Measurements from ENCODE around the gene ZFP42. TPM values are rescaled to one million over a fixed set of nuclear protein-coding genes. Genes with fewer than 3 reads are reported as not detected.

ZFP42 gene
- total and polyA plus RNA-seq, 2 of the 8 experiments (the other 6 are each of a cell fraction or from before 2014, with no cell fraction given): 69.4 to 188 TPM

- TF ChIP-seq, protein P1, sequence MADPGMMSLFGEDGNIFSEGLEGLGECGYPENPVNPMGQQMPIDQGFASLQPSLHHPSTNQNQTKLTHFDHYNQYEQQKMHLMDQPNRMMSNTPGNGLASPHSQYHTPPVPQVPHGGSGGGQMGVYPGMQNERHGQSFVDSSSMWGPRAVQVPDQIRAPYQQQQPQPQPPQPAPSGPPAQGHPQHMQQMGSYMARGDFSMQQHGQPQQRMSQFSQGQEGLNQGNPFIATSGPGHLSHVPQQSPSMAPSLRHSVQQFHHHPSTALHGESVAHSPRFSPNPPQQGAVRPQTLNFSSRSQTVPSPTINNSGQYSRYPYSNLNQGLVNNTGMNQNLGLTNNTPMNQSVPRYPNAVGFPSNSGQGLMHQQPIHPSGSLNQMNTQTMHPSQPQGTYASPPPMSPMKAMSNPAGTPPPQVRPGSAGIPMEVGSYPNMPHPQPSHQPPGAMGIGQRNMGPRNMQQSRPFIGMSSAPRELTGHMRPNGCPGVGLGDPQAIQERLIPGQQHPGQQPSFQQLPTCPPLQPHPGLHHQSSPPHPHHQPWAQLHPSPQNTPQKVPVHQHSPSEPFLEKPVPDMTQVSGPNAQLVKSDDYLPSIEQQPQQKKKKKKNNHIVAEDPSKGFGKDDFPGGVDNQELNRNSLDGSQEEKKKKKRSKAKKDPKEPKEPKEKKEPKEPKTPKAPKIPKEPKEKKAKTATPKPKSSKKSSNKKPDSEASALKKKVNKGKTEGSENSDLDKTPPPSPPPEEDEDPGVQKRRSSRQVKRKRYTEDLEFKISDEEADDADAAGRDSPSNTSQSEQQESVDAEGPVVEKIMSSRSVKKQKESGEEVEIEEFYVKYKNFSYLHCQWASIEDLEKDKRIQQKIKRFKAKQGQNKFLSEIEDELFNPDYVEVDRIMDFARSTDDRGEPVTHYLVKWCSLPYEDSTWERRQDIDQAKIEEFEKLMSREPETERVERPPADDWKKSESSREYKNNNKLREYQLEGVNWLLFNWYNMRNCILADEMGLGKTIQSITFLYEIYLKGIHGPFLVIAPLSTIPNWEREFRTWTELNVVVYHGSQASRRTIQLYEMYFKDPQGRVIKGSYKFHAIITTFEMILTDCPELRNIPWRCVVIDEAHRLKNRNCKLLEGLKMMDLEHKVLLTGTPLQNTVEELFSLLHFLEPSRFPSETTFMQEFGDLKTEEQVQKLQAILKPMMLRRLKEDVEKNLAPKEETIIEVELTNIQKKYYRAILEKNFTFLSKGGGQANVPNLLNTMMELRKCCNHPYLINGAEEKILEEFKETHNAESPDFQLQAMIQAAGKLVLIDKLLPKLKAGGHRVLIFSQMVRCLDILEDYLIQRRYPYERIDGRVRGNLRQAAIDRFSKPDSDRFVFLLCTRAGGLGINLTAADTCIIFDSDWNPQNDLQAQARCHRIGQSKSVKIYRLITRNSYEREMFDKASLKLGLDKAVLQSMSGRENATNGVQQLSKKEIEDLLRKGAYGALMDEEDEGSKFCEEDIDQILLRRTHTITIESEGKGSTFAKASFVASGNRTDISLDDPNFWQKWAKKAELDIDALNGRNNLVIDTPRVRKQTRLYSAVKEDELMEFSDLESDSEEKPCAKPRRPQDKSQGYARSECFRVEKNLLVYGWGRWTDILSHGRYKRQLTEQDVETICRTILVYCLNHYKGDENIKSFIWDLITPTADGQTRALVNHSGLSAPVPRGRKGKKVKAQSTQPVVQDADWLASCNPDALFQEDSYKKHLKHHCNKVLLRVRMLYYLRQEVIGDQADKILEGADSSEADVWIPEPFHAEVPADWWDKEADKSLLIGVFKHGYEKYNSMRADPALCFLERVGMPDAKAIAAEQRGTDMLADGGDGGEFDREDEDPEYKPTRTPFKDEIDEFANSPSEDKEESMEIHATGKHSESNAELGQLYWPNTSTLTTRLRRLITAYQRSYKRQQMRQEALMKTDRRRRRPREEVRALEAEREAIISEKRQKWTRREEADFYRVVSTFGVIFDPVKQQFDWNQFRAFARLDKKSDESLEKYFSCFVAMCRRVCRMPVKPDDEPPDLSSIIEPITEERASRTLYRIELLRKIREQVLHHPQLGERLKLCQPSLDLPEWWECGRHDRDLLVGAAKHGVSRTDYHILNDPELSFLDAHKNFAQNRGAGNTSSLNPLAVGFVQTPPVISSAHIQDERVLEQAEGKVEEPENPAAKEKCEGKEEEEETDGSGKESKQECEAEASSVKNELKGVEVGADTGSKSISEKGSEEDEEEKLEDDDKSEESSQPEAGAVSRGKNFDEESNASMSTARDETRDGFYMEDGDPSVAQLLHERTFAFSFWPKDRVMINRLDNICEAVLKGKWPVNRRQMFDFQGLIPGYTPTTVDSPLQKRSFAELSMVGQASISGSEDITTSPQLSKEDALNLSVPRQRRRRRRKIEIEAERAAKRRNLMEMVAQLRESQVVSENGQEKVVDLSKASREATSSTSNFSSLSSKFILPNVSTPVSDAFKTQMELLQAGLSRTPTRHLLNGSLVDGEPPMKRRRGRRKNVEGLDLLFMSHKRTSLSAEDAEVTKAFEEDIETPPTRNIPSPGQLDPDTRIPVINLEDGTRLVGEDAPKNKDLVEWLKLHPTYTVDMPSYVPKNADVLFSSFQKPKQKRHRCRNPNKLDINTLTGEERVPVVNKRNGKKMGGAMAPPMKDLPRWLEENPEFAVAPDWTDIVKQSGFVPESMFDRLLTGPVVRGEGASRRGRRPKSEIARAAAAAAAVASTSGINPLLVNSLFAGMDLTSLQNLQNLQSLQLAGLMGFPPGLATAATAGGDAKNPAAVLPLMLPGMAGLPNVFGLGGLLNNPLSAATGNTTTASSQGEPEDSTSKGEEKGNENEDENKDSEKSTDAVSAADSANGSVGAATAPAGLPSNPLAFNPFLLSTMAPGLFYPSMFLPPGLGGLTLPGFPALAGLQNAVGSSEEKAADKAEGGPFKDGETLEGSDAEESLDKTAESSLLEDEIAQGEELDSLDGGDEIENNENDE (IDR thresholded peaks at IDR 0.05; ENCODE audit: insufficient replicate concordance, low read length): no peak
- TF ChIP-seq CBX8 (IDR thresholded peaks at IDR 0.05; ENCODE audit: borderline replicate concordance, low read depth, low read length): no peak
- no peak for TF ChIP-seq RBBP5 (IDR thresholded peaks at IDR 0.05; ENCODE audit: borderline replicate concordance, low read depth, low read length)
- no peak for TF ChIP-seq E2F6 (IDR thresholded peaks at IDR 0.05)
- no peak for TF ChIP-seq TAF1 (IDR thresholded peaks at IDR 0.05; ENCODE audit: low read depth, low read length)
- TF ChIP-seq RNF2 (IDR thresholded peaks at IDR 0.05; ENCODE audit: borderline replicate concordance, low read depth, low read length, missing control alignments, poor library complexity, severe bottlenecking): no peak
- TF ChIP-seq MAFK (IDR thresholded peaks at IDR 0.05; ENCODE audit: low read depth, low read length): no peak
- no peak for TF ChIP-seq CREB1 (IDR thresholded peaks at IDR 0.05)
- TF ChIP-seq FOSL1 (IDR thresholded peaks at IDR 0.05; ENCODE audit: insufficient read depth, low read depth, low read length): no peak
- no peak for TF ChIP-seq POU5F1 (IDR thresholded peaks at IDR 0.05; ENCODE audit: low read depth, low read length)
- TF ChIP-seq POLR2A (IDR thresholded peaks at IDR 0.05; ENCODE audit: control extremely low read depth in 1 of 2, low read depth in 2 of 2, low read length in 2 of 2): no peak
- TF ChIP-seq CEBPB (IDR thresholded peaks at IDR 0.05; ENCODE audit: low read depth, low read length): no peak
Observed at GRCh38 chr4:187961961-187962360, 33.6 kb upstream of the ZFP42 start (continued).
